Midbrain (tissue), 1 donor: ENCODE measurements around the gene CDK13.
"Not testable (repeated sequence)": the region's sequence is repeated elsewhere in the genome, so short reads cannot be mapped to it uniquely, and the experiment has no call there.

Source experiments
- DNase-seq: peaks from one replicate; lab custom pipeline; 2025; lab: John Stamatoyannopoulos, UW

The CDK13 gene

DNA sequence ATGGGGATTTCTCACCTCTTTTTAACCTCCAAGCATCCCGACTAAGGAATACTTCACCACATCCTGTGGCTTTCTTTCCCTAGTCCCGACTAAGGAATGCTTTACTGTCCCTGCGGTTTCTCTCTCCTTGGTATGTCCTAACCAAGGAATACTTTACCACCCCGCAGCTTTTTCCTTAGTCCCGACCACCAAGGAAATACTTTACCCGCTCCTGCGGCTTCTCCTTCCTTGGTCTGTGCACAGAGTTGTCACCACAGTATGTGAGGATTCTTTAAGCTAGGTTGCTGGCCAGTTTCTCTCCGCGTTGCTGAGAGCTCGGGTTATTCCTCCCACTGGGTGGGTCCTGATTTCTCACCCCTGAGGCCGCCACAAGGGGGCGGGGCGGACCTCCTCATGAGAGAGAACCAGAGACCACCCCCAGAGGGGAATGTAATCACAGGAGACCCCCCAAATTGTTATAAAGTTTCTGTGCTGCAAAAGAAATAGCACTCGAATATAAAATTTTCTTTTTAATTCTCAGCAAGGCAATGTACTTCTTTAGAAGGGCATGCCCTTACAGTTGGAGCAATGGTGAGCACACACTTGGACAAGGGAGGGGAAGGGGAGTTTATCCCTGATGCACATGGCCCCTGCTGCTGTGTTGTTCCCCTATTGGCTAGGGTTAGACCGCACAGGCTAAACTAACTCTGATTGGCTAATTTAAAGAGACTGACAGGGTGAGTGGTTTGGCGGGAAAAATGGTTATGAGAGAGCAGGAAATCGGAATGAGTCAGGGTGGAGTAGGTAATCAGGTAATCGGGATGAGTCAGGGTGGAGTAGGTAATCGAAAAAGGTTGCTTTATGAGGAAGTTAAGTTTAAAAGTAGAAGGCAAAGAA lies 197.6 kb downstream of the CDK13 start:
- no peak for DNase-seq

DNA sequence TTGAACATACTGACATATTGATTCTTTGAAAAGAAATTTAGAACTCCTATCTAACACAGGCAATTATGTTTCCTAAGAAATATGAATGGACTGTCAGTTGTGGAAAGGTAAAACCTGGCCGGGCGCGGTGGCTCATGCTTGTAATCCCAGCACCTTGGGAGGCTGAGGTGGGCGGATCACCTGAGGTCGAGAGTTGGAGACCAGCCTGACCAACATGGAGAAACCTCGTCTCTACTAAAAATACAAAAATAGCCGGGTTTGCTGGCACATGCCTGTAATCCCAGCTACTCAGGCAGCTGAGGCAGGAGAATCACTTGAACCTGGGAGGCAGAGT lies 198.2 kb downstream of the CDK13 start:
- not testable (repeated sequence) for DNase-seq

DNA sequence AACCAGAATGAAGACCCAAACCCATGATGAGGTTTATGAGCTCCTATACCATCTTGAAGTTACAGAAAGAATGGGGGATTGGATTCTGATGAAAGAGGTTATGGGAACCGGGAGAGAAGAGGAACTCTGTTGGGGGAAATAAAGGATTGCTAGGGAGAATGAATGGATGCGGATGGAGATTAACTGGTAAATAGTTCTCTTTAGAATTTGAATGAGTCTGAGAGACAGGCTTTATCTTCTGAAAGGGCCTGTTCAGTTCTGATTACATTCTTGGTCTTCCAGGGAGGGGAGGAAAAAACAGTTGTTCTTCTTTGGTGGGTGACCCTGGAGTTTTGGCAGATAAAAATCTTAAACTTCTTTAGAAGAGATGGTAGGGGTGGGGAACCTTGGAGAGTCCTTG lies 198.6 kb downstream of the CDK13 start:
- no peak for DNase-seq
